ENCODE measurements around the gene RPL28. TPM values are rescaled to one million over a fixed set of nuclear protein-coding genes. Genes with fewer than 3 reads are reported as not detected.

The RPL28 gene
- total RNA-seq, 2 donors from 2014 or later, result 1,672 to 1,902 TPM

GRCh38 chr19:55391702-55392615, 6.2 kb downstream of the RPL28 start:
- Mint-ChIP-seq H3K27me3 (ENCODE audit: insufficient read depth) (no peaks in the 10 kb centered on the region), H3K9me3 (no peaks in the 10 kb centered on the region), H3K27ac (no peak overlapping the region), H3K4me1 (peaks cover 34% of the 10 kb centered on the region), H3K4me3 (no peak overlapping the region), H3K36me3 (ENCODE audit: low read depth) (peaks cover 33% of the 10 kb centered on the region)
- no peak for TF ChIP-seq CTCF (conservative IDR thresholded peaks at IDR 0.05)
- Histone ChIP-seq H3K9me3 (ENCODE audit: control insufficient read depth, low read length) (no peaks in the 10 kb centered on the region), H3K4me1 (ENCODE audit: control insufficient read depth, insufficient read depth, low read length) (peaks cover 21% of the 10 kb centered on the region), H3K27me3 (ENCODE audit: control insufficient read depth, insufficient read depth, low read length, poor library complexity, severe bottlenecking) (no peaks in the 10 kb centered on the region), H3K9ac (ENCODE audit: extremely low read depth, low read length, poor library complexity, severe bottlenecking) (no peak overlapping the region), H3K36me3 (ENCODE audit: control insufficient read depth, insufficient read depth, low read length) (peaks cover 43% of the 10 kb centered on the region), H3K4me3 (ENCODE audit: low read length) (no peak overlapping the region), H3K27ac (ENCODE audit: low read depth, low read length) (peak overlapping the region; percentile 37)
- DNase-seq, result no peak
- WGBS, 2 experiments (ENCODE audit: insufficient coverage in 1 of 2, insufficient read length in 1 of 2), result 64 to 70% methylated on average over 14 to 18 of the region's 18 CpGs

GRCh38 chr19:55392820-55393761, 7.4 kb downstream of the RPL28 start:
- H3K4me3 Mint-ChIP-seq, result no peak overlapping the region
- no peak overlapping the region for H3K27ac Mint-ChIP-seq
- Histone ChIP-seq H3K9ac (ENCODE audit: extremely low read depth, low read length, poor library complexity, severe bottlenecking) (no peak overlapping the region), H3K36me3 (ENCODE audit: control insufficient read depth, insufficient read depth, low read length) (peaks cover 32% of the 10 kb centered on the region), H3K9me3 (ENCODE audit: control insufficient read depth, low read length) (no peaks in the 10 kb centered on the region), H3K27me3 (ENCODE audit: control insufficient read depth, insufficient read depth, low read length, poor library complexity, severe bottlenecking) (no peaks in the 10 kb centered on the region), H3K27ac (ENCODE audit: low read depth, low read length) (peak overlapping the region; percentile 61), H3K4me1 (ENCODE audit: control insufficient read depth, insufficient read depth, low read length) (peaks cover 11% of the 10 kb centered on the region), H3K4me3 (ENCODE audit: low read length) (no peak overlapping the region)
- 42 to 49% methylated on average over 9 to 18 of the region's 18 CpGs for WGBS, 2 experiments (ENCODE audit: insufficient coverage in 1 of 2, insufficient read length in 1 of 2)
- TF ChIP-seq CTCF (conservative IDR thresholded peaks at IDR 0.05), result no peak
- no peak for DNase-seq
- peaks cover 22% of the 10 kb centered on the region for H3K36me3 Mint-ChIP-seq (ENCODE audit: low read depth)
- H3K9me3 Mint-ChIP-seq, result no peaks in the 10 kb centered on the region
- peaks cover 4% of the 10 kb centered on the region for H3K27me3 Mint-ChIP-seq (ENCODE audit: insufficient read depth)
- H3K4me1 Mint-ChIP-seq, result peaks cover 25% of the 10 kb centered on the region

- Mint-ChIP-seq H3K27me3 (ENCODE audit: insufficient read depth) (peaks cover 7% of the 10 kb centered on the region), H3K27ac (no peak overlapping the region), H3K4me3 (no peak overlapping the region), H3K9me3 (no peaks in the 10 kb centered on the region), H3K36me3 (ENCODE audit: low read depth) (peaks cover 24% of the 10 kb centered on the region), H3K4me1 (no peaks in the 10 kb centered on the region)
- Histone ChIP-seq H3K4me1 (ENCODE audit: control insufficient read depth, insufficient read depth, low read length) (no peaks in the 10 kb centered on the region), H3K4me3 (ENCODE audit: low read length) (no peak overlapping the region), H3K9ac (ENCODE audit: extremely low read depth, low read length, poor library complexity, severe bottlenecking) (no peak overlapping the region), H3K36me3 (ENCODE audit: control insufficient read depth, insufficient read depth, low read length) (peaks cover 22% of the 10 kb centered on the region), H3K27ac (ENCODE audit: low read depth, low read length) (no peak overlapping the region), H3K27me3 (ENCODE audit: control insufficient read depth, insufficient read depth, low read length, poor library complexity, severe bottlenecking) (no peaks in the 10 kb centered on the region), H3K9me3 (ENCODE audit: control insufficient read depth, low read length) (no peaks in the 10 kb centered on the region)
- no peak for DNase-seq
- TF ChIP-seq CTCF (conservative IDR thresholded peaks at IDR 0.05), result no peak
- WGBS, 2 experiments (ENCODE audit: insufficient coverage in 1 of 2, insufficient read length in 1 of 2), result 94 to 95% methylated on average over 11 to 12 of the region's 12 CpGs
Observed at GRCh38 chr19:55398200-55398925, 12.6 kb downstream of the RPL28 start.
